LNCaP clone FGC (cell line): ENCODE results near the gene LMAN1L.
A peak's percentile ranks its signal among the peaks of the same experiment; 100 is the strongest.

ENCODE experiments used
- DNase-seq: peaks from one replicate; pipeline ENCODE4 v3.0.0-alpha.2; 2011; ENCODE audit warnings: low read depth
- H3K4me3 ChIP-seq: 2 replicates; pipeline ENCODE4 v1.5.1; 2011; ENCODE audit warnings: mild to moderate bottlenecking, low read depth, low read length, control low read depth
- TF ChIP-seq, protein P1 (sequence below): IDR thresholded peaks from 2 replicates; pipeline ENCODE4 v1.5.1; 2012; ENCODE audit warnings: mild to moderate bottlenecking; ENCODE audit not compliant: control insufficient read depth, insufficient read depth; ENCODE audit errors: extremely low read depth

Gene LMAN1L

GRCh38 chr15:74794970-74795349, 17.7 kb upstream of the LMAN1L start:
- no peak overlapping the region for H3K4me3 ChIP-seq
- no peak for DNase-seq
- TF ChIP-seq, protein P1, sequence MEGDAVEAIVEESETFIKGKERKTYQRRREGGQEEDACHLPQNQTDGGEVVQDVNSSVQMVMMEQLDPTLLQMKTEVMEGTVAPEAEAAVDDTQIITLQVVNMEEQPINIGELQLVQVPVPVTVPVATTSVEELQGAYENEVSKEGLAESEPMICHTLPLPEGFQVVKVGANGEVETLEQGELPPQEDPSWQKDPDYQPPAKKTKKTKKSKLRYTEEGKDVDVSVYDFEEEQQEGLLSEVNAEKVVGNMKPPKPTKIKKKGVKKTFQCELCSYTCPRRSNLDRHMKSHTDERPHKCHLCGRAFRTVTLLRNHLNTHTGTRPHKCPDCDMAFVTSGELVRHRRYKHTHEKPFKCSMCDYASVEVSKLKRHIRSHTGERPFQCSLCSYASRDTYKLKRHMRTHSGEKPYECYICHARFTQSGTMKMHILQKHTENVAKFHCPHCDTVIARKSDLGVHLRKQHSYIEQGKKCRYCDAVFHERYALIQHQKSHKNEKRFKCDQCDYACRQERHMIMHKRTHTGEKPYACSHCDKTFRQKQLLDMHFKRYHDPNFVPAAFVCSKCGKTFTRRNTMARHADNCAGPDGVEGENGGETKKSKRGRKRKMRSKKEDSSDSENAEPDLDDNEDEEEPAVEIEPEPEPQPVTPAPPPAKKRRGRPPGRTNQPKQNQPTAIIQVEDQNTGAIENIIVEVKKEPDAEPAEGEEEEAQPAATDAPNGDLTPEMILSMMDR: no peak

DNA sequence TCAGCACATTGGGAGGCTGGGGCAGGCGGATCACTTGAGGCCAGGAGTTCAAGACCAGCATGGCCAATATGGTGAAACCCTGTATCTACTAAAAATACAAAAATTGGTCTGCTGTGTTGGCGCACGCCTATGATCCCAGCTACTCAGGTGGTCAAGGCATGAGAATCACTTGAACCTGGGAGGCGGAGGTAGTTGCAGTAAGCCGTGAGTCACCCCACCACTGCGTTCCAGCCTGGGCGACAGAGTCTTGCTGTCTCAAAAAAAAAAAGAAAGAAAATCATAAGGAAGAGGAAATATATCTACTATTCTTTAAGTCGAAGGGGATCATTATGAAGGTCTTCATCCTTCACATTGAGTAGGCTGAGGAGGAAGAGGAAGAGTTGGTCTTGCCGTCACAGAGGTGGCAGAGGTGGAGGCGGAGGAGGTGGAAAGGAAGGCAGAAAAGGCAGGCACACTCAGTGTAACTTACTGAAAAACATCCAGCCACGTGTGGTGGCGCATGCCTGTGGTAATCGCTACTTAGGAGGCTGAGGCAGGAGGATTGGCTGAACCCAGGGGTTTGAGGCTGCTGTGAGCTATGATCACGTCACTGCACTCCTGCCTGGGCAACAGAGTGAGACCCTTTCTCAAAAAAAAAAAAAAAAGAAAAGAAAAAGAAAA, 16.5 kb upstream of the LMAN1L start:
- DNase-seq: no peak
- no peak overlapping the region for H3K4me3 ChIP-seq
- TF ChIP-seq, protein P1: no peak

- TF ChIP-seq, protein P1: peak; percentile 29
- no peak for DNase-seq
- H3K4me3 ChIP-seq: no peak overlapping the region
Observed at GRCh38 chr15:74798388-74799254, 14.0 kb upstream of the LMAN1L start.

- TF ChIP-seq, protein P1: no peak
- no peak for DNase-seq
- H3K4me3 ChIP-seq: no peak overlapping the region
Observed at GRCh38 chr15:74799255-74799855, 13.3 kb upstream of the LMAN1L start.

DNA sequence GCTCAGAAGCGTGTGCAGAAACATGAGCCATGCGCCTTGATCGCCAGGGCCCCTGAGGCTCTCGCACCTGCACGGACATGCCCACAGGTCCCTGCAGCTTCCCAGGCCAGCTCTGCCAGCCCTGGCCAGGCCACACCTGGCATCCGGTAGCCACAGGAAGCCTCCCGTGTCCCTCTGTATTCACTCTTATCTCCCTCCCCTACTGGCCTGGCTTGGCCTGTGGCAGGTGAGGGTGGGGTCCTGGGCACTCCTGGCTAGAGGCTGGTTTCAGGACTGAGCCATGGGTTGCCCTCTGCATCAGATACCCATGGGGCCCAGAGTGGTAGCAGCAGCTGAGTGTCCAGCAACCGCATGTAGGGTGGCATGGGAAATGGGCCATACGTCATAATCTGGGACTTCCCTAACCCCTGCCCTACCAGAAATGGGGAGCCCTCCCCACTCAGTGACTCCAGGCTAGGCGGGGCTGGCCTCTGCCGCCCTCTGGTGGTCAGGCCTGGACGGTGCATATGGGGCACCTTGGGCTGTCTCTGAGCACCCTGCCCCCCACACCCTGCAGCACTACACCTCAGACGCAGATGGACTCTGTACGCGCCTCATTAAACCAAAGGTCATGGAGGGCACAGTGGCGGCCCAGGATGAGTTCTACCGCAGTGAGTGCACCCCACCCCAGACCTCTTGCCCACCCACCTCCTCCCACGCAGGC, 12.6 kb upstream of the LMAN1L start:
- no peak overlapping the region for H3K4me3 ChIP-seq
- TF ChIP-seq, protein P1: peak; percentile 98
- no peak for DNase-seq

- TF ChIP-seq, protein P1: no peak
- H3K4me3 ChIP-seq: no peak overlapping the region
- DNase-seq: no peak
Observed at GRCh38 chr15:74800559-74801094, 12.0 kb upstream of the LMAN1L start.
